ENCODE data around the gene PLAC9. TPM values are rescaled to one million over a fixed set of nuclear protein-coding genes. Genes with fewer than 3 reads are reported as not detected.
A peak's percentile ranks its signal among the peaks of the same experiment; 100 is the strongest.
"Not testable (repeated sequence)": the region's sequence is repeated elsewhere in the genome, so short reads cannot be mapped to it uniquely, and the experiment has no call there.

Gene PLAC9
- total RNA-seq = 36.5 TPM

- Histone ChIP-seq H3K9ac (ENCODE audit: low read depth in 1 of 3, low read length in 3 of 3) (peak within 1 kb of the TSS; percentile 64 to 84 (median 77)), H3K9me3 (ENCODE audit: control insufficient read depth in 3 of 3, low read length in 3 of 3) (no peaks in the 10 kb centered on the region), H3K27me3 (ENCODE audit: control insufficient read depth in 3 of 3, insufficient read depth in 3 of 3, low read length in 3 of 3) (peaks cover 12 to 26% (median 16%) of the 10 kb centered on the region in 3 donors), H3K27ac (ENCODE audit: low read depth, low read length) (peak within 1 kb of the TSS; percentile 81), H3K4me3 (ENCODE audit: low read length in 3 of 3) (peak within 1 kb of the TSS; percentile 58 to 76 (median 70)), H3K4me1 (ENCODE audit: control insufficient read depth in 3 of 3, insufficient read depth in 3 of 3, low read length in 3 of 3) (peaks cover 12 to 24% (median 16%) of the 10 kb centered on the region in 3 donors), H3K36me3 (ENCODE audit: control insufficient read depth in 3 of 3, insufficient read depth in 3 of 3, low read length in 3 of 3) (no peaks in the 10 kb centered on the region)
Observed at GRCh38 chr10:80132299-80133139, at the start of gene PLAC9. TSS of gene PLAC9 (plus strand) at chr10:80132730. CDS start at chr10:80132763, 33 bp downstream.

- H3K4me3 ChIP-seq (ENCODE audit: low read length in 3 of 3) = no peak overlapping the region
- H3K27ac ChIP-seq (ENCODE audit: low read depth, low read length) = no peak overlapping the region
- peaks cover 0 to 10% (median 8%) of the 10 kb centered on the region in 3 donors for H3K36me3 ChIP-seq (ENCODE audit: control insufficient read depth in 3 of 3, insufficient read depth in 3 of 3, low read length in 3 of 3)
- no peaks in the 10 kb centered on the region for H3K4me1 ChIP-seq (ENCODE audit: control insufficient read depth in 3 of 3, insufficient read depth in 3 of 3, low read length in 3 of 3)
- H3K27me3 ChIP-seq (ENCODE audit: control insufficient read depth in 3 of 3, insufficient read depth in 3 of 3, low read length in 3 of 3) = no peaks in the 10 kb centered on the region
- H3K9ac ChIP-seq (ENCODE audit: low read depth in 1 of 3, low read length in 3 of 3) = no peak overlapping the region
- H3K9me3 ChIP-seq (ENCODE audit: control insufficient read depth in 3 of 3, low read length in 3 of 3) = no peaks in the 10 kb centered on the region
Observed at GRCh38 chr10:80090121-80090520, 42.4 kb upstream of the PLAC9 start.

GRCh38 chr10:80094231-80094630 is 38.3 kb upstream of the PLAC9 start:
- H3K9ac ChIP-seq (ENCODE audit: low read depth in 1 of 3, low read length in 3 of 3) = no peak overlapping the region
- H3K9me3 ChIP-seq (ENCODE audit: control insufficient read depth in 3 of 3, low read length in 3 of 3) = no peaks in the 10 kb centered on the region
- no peaks in the 10 kb centered on the region for H3K27me3 ChIP-seq (ENCODE audit: control insufficient read depth in 3 of 3, insufficient read depth in 3 of 3, low read length in 3 of 3)
- H3K4me1 ChIP-seq (ENCODE audit: control insufficient read depth in 3 of 3, insufficient read depth in 3 of 3, low read length in 3 of 3) = no peaks in the 10 kb centered on the region
- no peak overlapping the region for H3K27ac ChIP-seq (ENCODE audit: low read depth, low read length)
- H3K36me3 ChIP-seq (ENCODE audit: control insufficient read depth in 3 of 3, insufficient read depth in 3 of 3, low read length in 3 of 3) = peaks cover 0 to 7% (median 5%) of the 10 kb centered on the region in 3 donors
- H3K4me3 ChIP-seq (ENCODE audit: low read length in 3 of 3) = no peak overlapping the region

GRCh38 chr10:80098272-80098671 is 34.3 kb upstream of the PLAC9 start:
- not testable (repeated sequence) for H3K9ac ChIP-seq (ENCODE audit: low read depth in 1 of 3, low read length in 3 of 3); H3K4me3 ChIP-seq (ENCODE audit: low read length in 3 of 3); H3K4me1 ChIP-seq (ENCODE audit: control insufficient read depth in 3 of 3, insufficient read depth in 3 of 3, low read length in 3 of 3); H3K27ac ChIP-seq (ENCODE audit: low read depth, low read length); H3K36me3 ChIP-seq (ENCODE audit: control insufficient read depth in 3 of 3, insufficient read depth in 3 of 3, low read length in 3 of 3); H3K27me3 ChIP-seq (ENCODE audit: control insufficient read depth in 3 of 3, insufficient read depth in 3 of 3, low read length in 3 of 3); H3K9me3 ChIP-seq (ENCODE audit: control insufficient read depth in 3 of 3, low read length in 3 of 3)

GRCh38 chr10:80099295-80099694 is 33.2 kb upstream of the PLAC9 start:
- H3K36me3 ChIP-seq (ENCODE audit: control insufficient read depth in 3 of 3, insufficient read depth in 3 of 3, low read length in 3 of 3); H3K9me3 ChIP-seq (ENCODE audit: control insufficient read depth in 3 of 3, low read length in 3 of 3); H3K27me3 ChIP-seq (ENCODE audit: control insufficient read depth in 3 of 3, insufficient read depth in 3 of 3, low read length in 3 of 3); H3K4me1 ChIP-seq (ENCODE audit: control insufficient read depth in 3 of 3, insufficient read depth in 3 of 3, low read length in 3 of 3); H3K4me3 ChIP-seq (ENCODE audit: low read length in 3 of 3); H3K9ac ChIP-seq (ENCODE audit: low read depth in 1 of 3, low read length in 3 of 3); H3K27ac ChIP-seq (ENCODE audit: low read depth, low read length): not testable (repeated sequence)

- no peak overlapping the region for H3K4me3 ChIP-seq (ENCODE audit: low read length in 3 of 3)
Observed at GRCh38 chr10:80100116-80100515, 32.4 kb upstream of the PLAC9 start.

GRCh38 chr10:80100861-80101695 is 31.5 kb upstream of the PLAC9 start:
- H3K9me3 ChIP-seq (ENCODE audit: control insufficient read depth in 3 of 3, low read length in 3 of 3) = no peaks in the 10 kb centered on the region
- no peaks in the 10 kb centered on the region for H3K36me3 ChIP-seq (ENCODE audit: control insufficient read depth in 3 of 3, insufficient read depth in 3 of 3, low read length in 3 of 3)
- no peak overlapping the region for H3K4me3 ChIP-seq (ENCODE audit: low read length in 3 of 3)
- no peak overlapping the region for H3K9ac ChIP-seq (ENCODE audit: low read depth in 1 of 3, low read length in 3 of 3)
- H3K27me3 ChIP-seq (ENCODE audit: control insufficient read depth in 3 of 3, insufficient read depth in 3 of 3, low read length in 3 of 3) = no peaks in the 10 kb centered on the region
- peaks cover 0 to 3% (median 3%) of the 10 kb centered on the region in 3 donors for H3K4me1 ChIP-seq (ENCODE audit: control insufficient read depth in 3 of 3, insufficient read depth in 3 of 3, low read length in 3 of 3)
- no peak overlapping the region for H3K27ac ChIP-seq (ENCODE audit: low read depth, low read length)

More at GRCh38 chr10:80100116-80100515, 32.4 kb upstream of the PLAC9 start:
- no peaks in the 10 kb centered on the region for H3K9me3 ChIP-seq (ENCODE audit: control insufficient read depth in 3 of 3, low read length in 3 of 3)
- H3K27me3 ChIP-seq (ENCODE audit: control insufficient read depth in 3 of 3, insufficient read depth in 3 of 3, low read length in 3 of 3) = no peaks in the 10 kb centered on the region
- H3K9ac ChIP-seq (ENCODE audit: low read depth in 1 of 3, low read length in 3 of 3) = no peak overlapping the region
- no peak overlapping the region for H3K27ac ChIP-seq (ENCODE audit: low read depth, low read length)
- H3K36me3 ChIP-seq (ENCODE audit: control insufficient read depth in 3 of 3, insufficient read depth in 3 of 3, low read length in 3 of 3) = no peaks in the 10 kb centered on the region
- H3K4me1 ChIP-seq (ENCODE audit: control insufficient read depth in 3 of 3, insufficient read depth in 3 of 3, low read length in 3 of 3) = peaks cover 0 to 3% (median 0%) of the 10 kb centered on the region in 3 donors

- Histone ChIP-seq H3K27me3 (ENCODE audit: control insufficient read depth in 3 of 3, insufficient read depth in 3 of 3, low read length in 3 of 3) (no peaks in the 10 kb centered on the region), H3K9me3 (ENCODE audit: control insufficient read depth in 3 of 3, low read length in 3 of 3) (peaks cover 0 to 2% (median 0%) of the 10 kb centered on the region in 3 donors), H3K27ac (ENCODE audit: low read depth, low read length) (peak overlapping the region; percentile 72), H3K4me3 (ENCODE audit: low read length in 3 of 3) (no peak overlapping the region), H3K9ac (ENCODE audit: low read depth in 1 of 3, low read length in 3 of 3) (no peak overlapping the region), H3K4me1 (ENCODE audit: control insufficient read depth in 3 of 3, insufficient read depth in 3 of 3, low read length in 3 of 3) (peaks cover 0 to 3% (median 3%) of the 10 kb centered on the region in 3 donors), H3K36me3 (ENCODE audit: control insufficient read depth in 3 of 3, insufficient read depth in 3 of 3, low read length in 3 of 3) (no peaks in the 10 kb centered on the region)
Observed at GRCh38 chr10:80104066-80104926, 28.2 kb upstream of the PLAC9 start.

- Histone ChIP-seq H3K4me1 (ENCODE audit: control insufficient read depth in 3 of 3, insufficient read depth in 3 of 3, low read length in 3 of 3) (peaks cover 0 to 7% (median 3%) of the 10 kb centered on the region in 3 donors), H3K36me3 (ENCODE audit: control insufficient read depth in 3 of 3, insufficient read depth in 3 of 3, low read length in 3 of 3) (no peaks in the 10 kb centered on the region), H3K9ac (ENCODE audit: low read depth in 1 of 3, low read length in 3 of 3) (no peak overlapping the region), H3K27me3 (ENCODE audit: control insufficient read depth in 3 of 3, insufficient read depth in 3 of 3, low read length in 3 of 3) (no peaks in the 10 kb centered on the region), H3K4me3 (ENCODE audit: low read length in 3 of 3) (no peak overlapping the region), H3K9me3 (ENCODE audit: control insufficient read depth in 3 of 3, low read length in 3 of 3) (peaks cover 0 to 5% (median 0%) of the 10 kb centered on the region in 3 donors), H3K27ac (ENCODE audit: low read depth, low read length) (no peak overlapping the region)
Observed at GRCh38 chr10:80108576-80109239, 23.8 kb upstream of the PLAC9 start.
